ENCODE data around the gene KANTR.
"Not testable (repeated sequence)": the region's sequence is repeated elsewhere in the genome, so short reads cannot be mapped to it uniquely, and the experiment has no call there.

The KANTR gene

GRCh38 chrX:53133400-53133799 lies 39.5 kb downstream of the KANTR start:
- no peaks in the 10 kb centered on the region for H3K4me1 ChIP-seq (ENCODE audit: insufficient read depth, low read length)
- no peaks in the 10 kb centered on the region for H3K36me3 ChIP-seq (ENCODE audit: insufficient read depth, low read length)
- no peak overlapping the region for H3K9ac ChIP-seq (ENCODE audit: low read depth, low read length)
- no peaks in the 10 kb centered on the region for H3K9me3 ChIP-seq (ENCODE audit: control insufficient read depth, insufficient read depth, low read length)

GRCh38 chrX:53135581-53135980 lies 41.6 kb downstream of the KANTR start:
- H3K36me3 ChIP-seq (ENCODE audit: insufficient read depth, low read length), result no peaks in the 10 kb centered on the region
- no peaks in the 10 kb centered on the region for H3K4me1 ChIP-seq (ENCODE audit: insufficient read depth, low read length)
- H3K9me3 ChIP-seq (ENCODE audit: control insufficient read depth, insufficient read depth, low read length), result no peaks in the 10 kb centered on the region
- no peak overlapping the region for H3K9ac ChIP-seq (ENCODE audit: low read depth, low read length)

- Histone ChIP-seq H3K9ac (ENCODE audit: low read depth, low read length) (no peak overlapping the region), H3K4me1 (ENCODE audit: insufficient read depth, low read length) (no peaks in the 10 kb centered on the region), H3K9me3 (ENCODE audit: control insufficient read depth, insufficient read depth, low read length) (peaks cover 9% of the 10 kb centered on the region), H3K36me3 (ENCODE audit: insufficient read depth, low read length) (no peaks in the 10 kb centered on the region)
Measured at GRCh38 chrX:53153581-53153980, 59.6 kb downstream of the KANTR start.

GRCh38 chrX:53155512-53156206 lies 61.7 kb downstream of the KANTR start:
- Histone ChIP-seq H3K4me1 (ENCODE audit: insufficient read depth, low read length) (no peaks in the 10 kb centered on the region), H3K9ac (ENCODE audit: low read depth, low read length) (no peak overlapping the region), H3K9me3 (ENCODE audit: control insufficient read depth, insufficient read depth, low read length) (peaks cover 9% of the 10 kb centered on the region), H3K36me3 (ENCODE audit: insufficient read depth, low read length) (no peaks in the 10 kb centered on the region)

- Histone ChIP-seq H3K9me3 (ENCODE audit: control insufficient read depth, insufficient read depth, low read length) (peaks cover 9% of the 10 kb centered on the region), H3K36me3 (ENCODE audit: insufficient read depth, low read length) (no peaks in the 10 kb centered on the region), H3K4me1 (ENCODE audit: insufficient read depth, low read length) (no peaks in the 10 kb centered on the region), H3K9ac (ENCODE audit: low read depth, low read length) (no peak overlapping the region)
Measured at GRCh38 chrX:53156207-53156596, 62.3 kb downstream of the KANTR start.

- H3K9me3 ChIP-seq (ENCODE audit: control insufficient read depth, insufficient read depth, low read length), result peaks cover 9% of the 10 kb centered on the region
- no peak overlapping the region for H3K9ac ChIP-seq (ENCODE audit: low read depth, low read length)
- no peaks in the 10 kb centered on the region for H3K36me3 ChIP-seq (ENCODE audit: insufficient read depth, low read length)
- peaks cover 6% of the 10 kb centered on the region; the same call in 1 of the 2 replicates for H3K4me1 ChIP-seq (ENCODE audit: insufficient read depth, low read length)
Measured at GRCh38 chrX:53159184-53159583, 65.2 kb downstream of the KANTR start.

GRCh38 chrX:53160297-53160983 lies 66.5 kb downstream of the KANTR start:
- no peak overlapping the region for H3K9ac ChIP-seq (ENCODE audit: low read depth, low read length)
- H3K9me3 ChIP-seq (ENCODE audit: control insufficient read depth, insufficient read depth, low read length), result peaks cover 2% of the 10 kb centered on the region; the same call in 1 of the 2 replicates
- no peaks in the 10 kb centered on the region for H3K36me3 ChIP-seq (ENCODE audit: insufficient read depth, low read length)
- H3K4me1 ChIP-seq (ENCODE audit: insufficient read depth, low read length), result peaks cover 6% of the 10 kb centered on the region; the same call in 1 of the 2 replicates

GRCh38 chrX:53163436-53163835 lies 69.5 kb downstream of the KANTR start:
- Histone ChIP-seq H3K4me1 (ENCODE audit: insufficient read depth, low read length) (peaks cover 6% of the 10 kb centered on the region; the same call in 1 of the 2 replicates), H3K9ac (ENCODE audit: low read depth, low read length) (no peak overlapping the region), H3K9me3 (ENCODE audit: control insufficient read depth, insufficient read depth, low read length) (no peaks in the 10 kb centered on the region), H3K36me3 (ENCODE audit: insufficient read depth, low read length) (no peaks in the 10 kb centered on the region)

- not testable (repeated sequence) for H3K9ac ChIP-seq (ENCODE audit: low read depth, low read length); H3K9me3 ChIP-seq (ENCODE audit: control insufficient read depth, insufficient read depth, low read length); H3K4me1 ChIP-seq (ENCODE audit: insufficient read depth, low read length); H3K36me3 ChIP-seq (ENCODE audit: insufficient read depth, low read length)
Measured at GRCh38 chrX:53164566-53164965, 70.6 kb downstream of the KANTR start.

- no peaks in the 10 kb centered on the region; the same call in 1 of the 2 replicates for H3K36me3 ChIP-seq (ENCODE audit: insufficient read depth, low read length)
- H3K9ac ChIP-seq (ENCODE audit: low read depth, low read length), result no peak overlapping the region
- H3K9me3 ChIP-seq (ENCODE audit: control insufficient read depth, insufficient read depth, low read length), result no peaks in the 10 kb centered on the region
- H3K4me1 ChIP-seq (ENCODE audit: insufficient read depth, low read length), result peaks cover 6% of the 10 kb centered on the region; the same call in 1 of the 2 replicates
Measured at GRCh38 chrX:53166103-53166502, 72.2 kb downstream of the KANTR start.

GRCh38 chrX:53171356-53171755 lies 77.4 kb downstream of the KANTR start:
- no peaks in the 10 kb centered on the region; the same call in 1 of the 2 replicates for H3K9me3 ChIP-seq (ENCODE audit: control insufficient read depth, insufficient read depth, low read length)
- no peak overlapping the region for H3K9ac ChIP-seq (ENCODE audit: low read depth, low read length)
- H3K36me3 ChIP-seq (ENCODE audit: insufficient read depth, low read length), result no peaks in the 10 kb centered on the region; the same call in 1 of the 2 replicates
- no peaks in the 10 kb centered on the region for H3K4me1 ChIP-seq (ENCODE audit: insufficient read depth, low read length)
